ENCODE measurements around the gene RBSN.

DNA sequence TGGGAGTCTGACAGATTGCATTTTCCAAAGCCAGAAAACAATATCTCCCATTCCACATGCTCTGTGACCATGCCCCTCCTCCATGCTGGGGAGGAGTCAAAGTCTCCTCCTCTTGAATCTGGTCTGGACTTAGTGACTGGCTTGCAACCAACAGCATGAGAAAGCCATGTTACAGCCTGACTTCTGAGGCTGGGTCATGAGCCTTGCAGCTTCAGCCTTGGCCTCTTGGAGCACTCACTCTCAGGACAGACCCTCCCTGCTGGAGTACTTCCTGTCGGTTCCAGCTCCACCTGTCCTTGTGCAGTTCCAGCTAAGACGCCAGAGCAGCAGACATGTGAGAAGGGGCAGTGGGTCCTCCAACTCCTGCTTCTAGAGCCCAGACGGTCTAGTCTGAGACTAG lies 49.7 kb upstream of the RBSN start:
- TF ChIP-seq, protein P1, sequence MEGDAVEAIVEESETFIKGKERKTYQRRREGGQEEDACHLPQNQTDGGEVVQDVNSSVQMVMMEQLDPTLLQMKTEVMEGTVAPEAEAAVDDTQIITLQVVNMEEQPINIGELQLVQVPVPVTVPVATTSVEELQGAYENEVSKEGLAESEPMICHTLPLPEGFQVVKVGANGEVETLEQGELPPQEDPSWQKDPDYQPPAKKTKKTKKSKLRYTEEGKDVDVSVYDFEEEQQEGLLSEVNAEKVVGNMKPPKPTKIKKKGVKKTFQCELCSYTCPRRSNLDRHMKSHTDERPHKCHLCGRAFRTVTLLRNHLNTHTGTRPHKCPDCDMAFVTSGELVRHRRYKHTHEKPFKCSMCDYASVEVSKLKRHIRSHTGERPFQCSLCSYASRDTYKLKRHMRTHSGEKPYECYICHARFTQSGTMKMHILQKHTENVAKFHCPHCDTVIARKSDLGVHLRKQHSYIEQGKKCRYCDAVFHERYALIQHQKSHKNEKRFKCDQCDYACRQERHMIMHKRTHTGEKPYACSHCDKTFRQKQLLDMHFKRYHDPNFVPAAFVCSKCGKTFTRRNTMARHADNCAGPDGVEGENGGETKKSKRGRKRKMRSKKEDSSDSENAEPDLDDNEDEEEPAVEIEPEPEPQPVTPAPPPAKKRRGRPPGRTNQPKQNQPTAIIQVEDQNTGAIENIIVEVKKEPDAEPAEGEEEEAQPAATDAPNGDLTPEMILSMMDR (IDR thresholded peaks at IDR 0.05) = no peak
- no peak for TF ChIP-seq POLR2A (IDR thresholded peaks at IDR 0.05)
- no peak for TF ChIP-seq EP300 (IDR thresholded peaks at IDR 0.05)

Data from tibial nerve (tissue), 4 donors.